GM04504 (cell line): ENCODE measurements around the gene FCER2.

Experiments
- DNase-seq: peaks from one replicate; pipeline ENCODE4 v3.0.0-alpha.2; 2012; ENCODE audit warnings: low read depth

The FCER2 gene

DNA sequence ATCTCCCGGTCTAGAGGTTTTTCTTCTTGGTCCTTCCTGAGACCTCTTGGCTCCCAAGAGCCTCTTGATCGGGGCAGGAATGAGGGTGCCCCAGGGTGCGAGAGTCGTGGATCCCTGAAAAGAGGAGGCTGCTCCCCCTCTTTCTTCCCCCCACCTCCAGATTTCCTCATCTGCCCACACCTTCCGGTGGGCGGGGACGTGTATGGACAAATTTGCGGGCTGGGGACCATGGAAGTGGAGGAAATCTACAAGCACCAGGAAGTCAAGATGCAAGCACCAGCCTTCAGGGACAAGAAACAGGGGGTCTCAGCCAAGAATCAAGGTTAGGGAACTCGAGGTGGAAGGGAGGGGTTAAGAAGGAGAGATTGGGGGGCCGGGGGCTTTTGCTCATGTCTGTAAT lies 25.1 kb downstream of the FCER2 start, which contains the start of gene MCEMP1:
TSS of gene MCEMP1 (plus strand) at position 237 of the 400 bp plus-strand sequence. CDS start at position 268, 31 bp downstream.
- no peak for DNase-seq

- DNase-seq, result no peak
Observed at GRCh38 chr19:7676376-7676775, 25.6 kb downstream of the FCER2 start.

- peak; percentile 46 for DNase-seq
Observed at GRCh38 chr19:7674010-7675005, 27.6 kb downstream of the FCER2 start.

GRCh38 chr19:7672522-7672921 lies 29.4 kb downstream of the FCER2 start:
- no peak for DNase-seq

GRCh38 chr19:7670790-7671189 lies 31.1 kb downstream of the FCER2 start:
- DNase-seq, result no peak

DNA sequence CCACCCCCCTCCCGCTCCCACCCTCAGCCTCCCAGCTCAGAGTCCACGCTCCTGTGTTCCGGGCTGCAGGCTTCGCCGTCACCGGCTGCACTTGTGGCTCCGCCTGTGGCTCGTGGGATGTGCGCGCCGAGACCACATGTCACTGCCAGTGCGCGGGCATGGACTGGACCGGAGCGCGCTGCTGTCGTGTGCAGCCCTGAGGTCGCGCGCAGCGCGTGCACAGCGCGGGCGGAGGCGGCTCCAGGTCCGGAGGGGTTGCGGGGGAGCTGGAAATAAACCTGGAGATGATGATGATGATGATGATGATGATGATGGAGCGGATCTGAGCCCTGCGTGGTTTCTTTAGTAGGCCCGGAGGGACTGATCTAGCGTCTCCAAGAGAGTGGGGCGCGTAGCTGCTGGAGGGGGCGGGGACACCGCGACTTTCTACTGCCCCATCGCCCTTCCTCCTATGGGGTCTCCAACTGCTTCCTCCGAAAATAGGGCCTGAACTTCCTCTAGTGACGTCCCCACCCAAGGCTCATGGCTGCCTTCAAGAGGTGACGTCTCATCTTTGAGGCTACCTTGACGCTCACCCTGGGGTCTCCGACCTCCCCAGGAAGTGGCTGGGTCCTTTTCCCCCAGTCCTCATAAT lies 31.7 kb downstream of the FCER2 start:
- no peak for DNase-seq

- no peak for DNase-seq
Observed at GRCh38 chr19:7669641-7670040, 32.3 kb downstream of the FCER2 start.

- DNase-seq, result no peak
Observed at GRCh38 chr19:7668842-7669241, 33.1 kb downstream of the FCER2 start, which contains the start of gene RETN. RETN (plus strand) TSS chr19:7669049; CDS start chr19:7669327, 278 bp downstream.

DNA sequence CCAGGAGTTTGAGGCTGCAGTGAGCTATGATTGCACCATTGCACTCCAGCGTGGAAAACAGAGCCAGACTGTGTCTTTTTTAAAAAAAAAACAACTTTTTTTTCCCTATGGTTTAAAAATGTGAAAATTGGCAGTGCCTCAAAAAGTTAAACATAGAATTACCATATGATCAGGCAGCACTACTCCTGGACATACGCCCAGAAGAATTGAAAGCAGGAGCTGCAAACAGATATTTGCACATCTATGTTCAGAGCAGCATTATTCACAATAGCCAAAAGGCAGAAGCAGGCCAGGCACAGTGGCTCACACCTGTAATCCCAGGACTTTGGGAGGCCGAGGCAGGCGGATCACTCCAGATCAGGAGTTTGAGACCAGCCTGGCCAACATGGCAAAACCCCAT lies 36.9 kb downstream of the FCER2 start:
- DNase-seq, result peak; percentile 11

GRCh38 chr19:7663706-7664105 lies 38.2 kb downstream of the FCER2 start:
- DNase-seq, result no peak

GRCh38 chr19:7662657-7663056 lies 39.3 kb downstream of the FCER2 start:
- no peak for DNase-seq

DNA sequence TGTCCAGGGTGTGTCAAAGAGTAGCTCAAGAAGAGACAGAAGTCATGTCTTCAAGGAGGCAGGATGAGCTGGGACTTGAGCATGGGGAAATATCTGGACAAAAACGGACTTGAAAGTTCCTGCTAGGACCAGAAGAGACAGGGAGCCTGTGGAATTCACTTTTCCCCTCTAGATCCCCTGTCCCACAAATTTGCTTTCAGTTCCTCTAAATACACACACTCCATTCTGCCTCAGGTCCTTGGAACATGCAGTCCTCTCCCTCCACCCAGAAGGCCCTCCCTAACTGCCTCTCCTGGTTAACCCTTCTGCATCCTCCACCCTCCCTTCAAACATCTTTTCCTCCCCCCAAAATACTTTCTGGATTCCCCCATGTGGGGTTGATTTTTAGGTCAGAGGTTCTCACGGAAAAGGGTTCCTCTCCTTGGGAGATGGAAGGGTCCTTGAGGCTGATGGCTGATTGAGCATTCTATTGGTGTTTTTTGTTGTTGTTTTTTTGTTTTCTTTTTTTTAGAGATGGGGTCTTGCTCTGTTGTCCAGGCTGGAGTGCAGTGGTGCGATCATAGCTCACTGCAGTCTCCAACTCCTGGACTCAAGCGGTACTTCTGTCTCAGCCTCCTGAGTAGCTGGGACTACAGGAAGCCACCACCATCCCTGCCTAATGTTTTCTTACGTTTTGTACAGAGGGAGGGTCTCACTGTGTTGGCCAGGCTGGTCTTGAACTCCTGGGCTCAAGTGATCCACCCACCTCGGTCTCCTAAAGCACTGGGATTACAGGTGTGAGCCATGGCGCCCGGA lies 40.0 kb downstream of the FCER2 start:
- no peak for DNase-seq

DNA sequence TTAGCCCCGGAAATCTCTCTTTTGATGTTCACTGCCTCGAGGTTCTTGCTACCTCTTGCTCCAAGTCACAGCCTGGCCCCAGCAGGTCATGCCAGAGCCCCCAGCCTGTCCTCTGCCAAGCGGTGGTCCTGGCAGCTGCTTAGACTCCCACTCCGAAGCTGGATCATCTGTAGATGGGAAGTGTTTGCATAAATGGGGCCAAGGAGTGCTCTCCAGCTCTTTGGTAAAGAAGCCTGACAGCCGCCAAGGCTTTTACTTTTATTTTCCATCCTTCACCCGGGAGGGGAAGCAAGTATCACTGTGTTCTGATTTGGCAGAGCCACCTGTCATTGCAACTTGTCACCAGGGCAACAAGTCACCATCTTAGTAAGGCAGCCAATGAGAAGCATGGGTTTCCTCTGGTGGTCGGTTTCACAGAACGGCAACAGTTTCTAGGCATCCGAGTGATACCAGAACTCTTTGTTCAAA lies 43.7 kb downstream of the FCER2 start:
- no peak for DNase-seq

- no peak for DNase-seq
Observed at GRCh38 chr19:7657131-7657751, 44.7 kb downstream of the FCER2 start.

- DNase-seq, result no peak
Observed at GRCh38 chr19:7655581-7655980, 46.4 kb downstream of the FCER2 start.

DNA sequence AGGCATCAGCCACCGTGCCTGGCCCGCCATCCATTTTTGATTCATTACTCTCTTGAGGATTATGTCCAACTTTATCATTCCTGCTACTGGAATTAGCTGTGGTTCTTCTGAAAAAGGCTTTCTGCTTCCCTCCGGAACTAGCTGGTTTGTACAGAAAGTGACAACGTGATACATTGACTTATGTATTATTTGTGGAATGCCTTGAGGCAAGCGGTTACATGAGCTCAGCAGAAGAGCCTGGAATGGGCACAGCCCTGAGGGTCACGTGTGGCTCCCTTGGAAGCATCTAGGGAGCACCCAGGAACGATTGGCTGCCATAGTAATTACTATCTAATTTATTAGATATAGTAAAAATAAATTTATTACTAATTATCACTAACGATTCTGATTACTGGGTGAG lies 47.5 kb downstream of the FCER2 start:
- peak; percentile 13 for DNase-seq

GRCh38 chr19:7652061-7652641 lies 49.8 kb downstream of the FCER2 start:
- peak; percentile 30 for DNase-seq

DNA sequence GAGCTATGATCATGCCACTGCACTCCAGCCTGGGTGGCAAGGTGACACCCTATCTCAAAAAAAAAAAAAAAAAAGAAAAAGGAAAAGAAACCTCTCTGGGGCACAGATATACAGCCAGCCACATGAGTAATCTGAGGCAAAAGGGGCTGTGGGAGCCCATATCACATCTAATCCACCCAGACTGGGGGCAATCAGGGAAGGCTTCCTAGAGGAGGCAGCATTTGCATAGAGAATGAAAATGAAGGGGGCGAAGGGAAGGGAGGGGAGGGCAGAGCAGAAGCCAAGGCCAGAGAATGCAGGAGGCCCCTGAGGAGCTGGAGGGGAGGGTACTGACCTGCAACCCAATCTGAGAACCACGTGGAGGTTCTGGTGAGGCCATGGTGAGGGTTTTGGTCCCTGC lies 51.8 kb downstream of the FCER2 start:
- no peak for DNase-seq

DNA sequence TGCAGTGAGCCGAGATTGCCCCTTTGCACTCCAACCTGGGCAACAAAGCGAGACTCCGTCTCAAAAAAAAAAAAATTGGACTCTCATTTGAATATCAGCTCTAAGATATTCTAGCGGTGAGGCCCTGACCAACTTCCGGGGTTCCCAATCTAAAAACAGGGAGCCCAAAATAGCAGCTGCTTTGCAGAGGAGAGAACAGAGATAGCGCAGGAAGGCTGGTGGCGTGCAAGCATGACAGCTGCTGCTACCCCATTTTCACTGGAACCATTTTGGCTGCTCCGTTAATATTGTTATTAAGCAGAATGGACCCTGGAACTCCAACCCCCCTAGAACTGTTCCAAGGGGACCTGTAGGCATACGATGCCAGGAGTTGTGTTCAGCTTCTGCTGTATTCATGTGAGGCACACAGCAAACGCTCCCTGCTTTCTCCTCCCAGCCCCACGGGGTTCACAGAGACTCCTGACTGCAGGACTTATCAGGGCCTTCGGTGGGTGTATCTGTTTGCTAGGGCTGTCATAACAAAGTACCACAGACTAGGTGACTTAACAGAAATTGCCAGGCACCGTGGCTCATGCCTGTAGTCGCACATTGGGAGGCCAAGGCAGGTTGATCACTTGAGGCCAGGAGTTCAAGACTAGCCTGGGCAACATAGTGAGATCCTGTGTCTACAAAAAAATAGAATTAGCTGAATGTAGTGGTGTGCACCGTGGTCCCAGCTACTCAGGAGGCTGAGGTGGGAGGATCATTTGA lies 53.5 kb downstream of the FCER2 start:
- no peak for DNase-seq

- DNase-seq, result no peak
Observed at GRCh38 chr19:7647156-7647555, 54.8 kb downstream of the FCER2 start.

- DNase-seq, result no peak
Observed at GRCh38 chr19:7646426-7646700, 55.6 kb downstream of the FCER2 start.
